ENCODE data around the gene SCG5. TPM values are rescaled to one million over a fixed set of nuclear protein-coding genes. Genes with fewer than 3 reads are reported as not detected.
"Not testable (repeated sequence)": the region's sequence is repeated elsewhere in the genome, so short reads cannot be mapped to it uniquely, and the experiment has no call there.

SCG5 gene, protein sequence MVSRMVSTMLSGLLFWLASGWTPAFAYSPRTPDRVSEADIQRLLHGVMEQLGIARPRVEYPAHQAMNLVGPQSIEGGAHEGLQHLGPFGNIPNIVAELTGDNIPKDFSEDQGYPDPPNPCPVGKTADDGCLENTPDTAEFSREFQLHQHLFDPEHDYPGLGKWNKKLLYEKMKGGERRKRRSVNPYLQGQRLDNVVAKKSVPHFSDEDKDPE
- under 1 TPM; 0.57 to 0.94 TPM for total RNA-seq

DNA sequence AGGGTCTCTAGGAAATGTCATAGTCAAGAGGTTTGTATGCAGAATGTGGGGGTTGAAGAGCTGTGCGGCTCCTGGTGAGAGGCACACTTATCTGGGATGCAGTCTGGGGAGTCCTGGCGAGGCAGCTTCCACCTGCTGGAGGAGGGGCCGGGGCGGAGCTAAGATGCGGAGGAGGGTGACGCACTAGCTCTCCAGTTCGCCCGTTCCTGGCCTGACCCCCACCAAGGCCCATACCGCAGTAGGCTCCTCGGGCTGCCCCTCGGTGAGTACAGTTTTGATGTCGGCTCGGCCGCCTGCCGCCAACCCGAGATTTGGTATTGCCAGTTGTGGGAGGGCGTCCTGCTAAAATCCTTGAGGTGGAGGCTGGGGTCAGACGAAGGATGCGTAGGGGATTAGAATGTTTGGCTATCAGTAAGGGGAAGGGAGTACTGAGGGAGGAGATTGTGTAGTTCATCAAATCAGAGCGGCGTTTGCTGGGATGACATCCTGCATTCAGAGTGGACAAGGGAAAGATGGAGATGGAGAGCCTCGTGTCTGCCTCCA lies at the start of gene SCG5:
Gene SCG5, plus strand, starts transcription at position 194 of the 543 bp plus-strand sequence. CDS start 1,883 bp downstream, outside the sequence.
- no peak within 1 kb of the TSS for H3K27ac Mint-ChIP-seq
- H3K36me3 Mint-ChIP-seq (ENCODE audit: low read depth): peaks cover 21% of the 10 kb centered on the region
- peaks cover 3% of the 10 kb centered on the region for H3K27me3 Mint-ChIP-seq (ENCODE audit: low read depth)
- no peaks in the 10 kb centered on the region for H3K4me1 Mint-ChIP-seq (ENCODE audit: low read depth)
- H3K9me3 Mint-ChIP-seq: no peaks in the 10 kb centered on the region
- intact Hi-C loops (cut with micrococcal nuclease): no loop called here
- CTCF ChIA-PET: interaction anchor here (1.3 kb wide), 1 partner anchor 20 kb away, joined by 3 read pairs; no protein-coding TSS in a partner anchor
- DNase-seq: peak; percentile 6
- H3K4me3 Mint-ChIP-seq: no peak within 1 kb of the TSS

DNA sequence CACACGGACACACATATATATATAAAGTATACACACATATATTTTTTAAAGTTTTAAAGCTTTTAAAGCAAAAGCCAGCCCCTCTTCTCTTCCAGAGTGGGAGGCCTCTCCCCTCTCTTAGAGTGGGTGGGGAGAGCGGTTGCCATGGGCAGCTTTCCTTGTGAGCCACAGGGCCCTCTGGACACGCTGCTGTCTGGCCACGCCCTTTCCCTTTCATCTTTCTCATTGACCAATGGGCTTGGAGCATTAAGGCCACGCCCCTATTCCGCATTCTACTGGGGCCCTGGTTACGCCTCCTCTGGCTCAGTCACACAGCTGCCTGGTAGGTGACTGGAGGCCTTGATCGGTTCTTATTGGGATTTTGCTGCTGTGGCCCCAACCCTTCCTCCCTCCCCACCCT lies 48.4 kb upstream of the SCG5 start, which contains the start of gene GOLGA8N:
Gene GOLGA8N, plus strand, starts transcription at position 306 of the 400 bp plus-strand sequence.
- not testable (repeated sequence) for H3K4me3 Mint-ChIP-seq

DNA sequence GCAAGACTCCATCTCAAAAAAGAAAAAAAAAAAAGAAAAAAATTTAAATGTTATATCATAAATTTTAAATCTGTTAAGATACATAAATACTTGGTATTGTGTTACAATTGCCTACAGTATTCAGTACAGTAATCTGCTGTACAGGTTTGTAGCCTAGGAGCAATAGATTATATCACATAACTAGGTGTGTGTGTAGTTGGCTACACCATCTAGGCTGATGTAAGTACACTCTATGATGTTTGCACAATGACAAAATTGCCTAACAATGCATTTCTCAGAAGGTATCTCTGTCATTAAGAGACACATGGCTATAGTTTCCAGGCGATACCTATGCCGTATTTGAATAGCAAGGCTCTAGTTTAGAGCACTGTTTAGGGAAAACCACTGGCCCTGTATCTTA lies 32.0 kb upstream of the SCG5 start:
- H3K9me3 Mint-ChIP-seq; intact Hi-C loops (cut with micrococcal nuclease); H3K27me3 Mint-ChIP-seq (ENCODE audit: low read depth); H3K4me1 Mint-ChIP-seq (ENCODE audit: low read depth); H3K27ac Mint-ChIP-seq; H3K36me3 Mint-ChIP-seq (ENCODE audit: low read depth); H3K4me3 Mint-ChIP-seq; DNase-seq; CTCF ChIA-PET: not testable (repeated sequence)

More for the DNA sequence above, 48.4 kb upstream of the SCG5 start, which contains the start of gene GOLGA8N:
- H3K27ac Mint-ChIP-seq; CTCF ChIA-PET; DNase-seq; H3K36me3 Mint-ChIP-seq (ENCODE audit: low read depth); H3K27me3 Mint-ChIP-seq (ENCODE audit: low read depth); intact Hi-C loops (cut with micrococcal nuclease); H3K9me3 Mint-ChIP-seq; H3K4me1 Mint-ChIP-seq (ENCODE audit: low read depth): not testable (repeated sequence)

DNA sequence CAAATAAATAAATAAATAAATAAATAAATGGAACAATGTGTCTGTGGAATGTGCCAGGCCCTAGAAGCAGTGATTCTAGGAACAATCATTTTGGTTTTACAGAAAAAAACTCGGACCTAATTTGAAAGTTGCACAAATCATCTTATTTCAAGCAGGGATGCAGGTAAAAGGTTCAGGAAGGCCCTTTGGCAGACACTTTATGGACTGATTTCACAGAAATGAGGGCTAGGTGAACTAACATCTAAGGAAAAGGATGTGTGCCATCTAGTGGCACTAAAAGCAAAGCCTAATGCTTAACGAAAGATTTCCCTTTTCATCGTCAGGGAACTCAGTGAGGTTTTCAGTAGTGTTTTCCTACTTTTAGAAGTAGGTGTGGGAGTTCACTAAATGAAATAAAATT lies 30.8 kb upstream of the SCG5 start:
- DNase-seq: peak; percentile 10

DNA sequence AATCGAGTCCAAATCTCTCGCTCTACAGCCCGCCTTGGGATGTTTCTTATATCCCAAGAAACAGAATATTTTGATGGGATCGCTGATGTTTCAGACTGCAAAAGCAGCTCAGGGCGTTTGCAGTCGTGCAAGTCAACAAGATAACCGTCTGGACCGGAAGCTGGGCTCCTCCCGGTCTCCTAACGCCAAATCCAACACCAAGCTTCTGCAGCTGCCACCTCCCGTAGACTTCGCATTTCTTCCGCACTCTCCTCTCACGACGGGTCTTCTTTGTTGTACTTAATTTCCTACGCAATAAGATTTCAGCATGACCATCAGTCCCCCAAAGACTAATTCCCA lies 26.8 kb upstream of the SCG5 start:
- Mint-ChIP-seq H3K36me3 (ENCODE audit: low read depth) (peaks cover 19% of the 10 kb centered on the region), H3K27ac (peak overlapping the region; percentile 98), H3K4me1 (ENCODE audit: low read depth) (peaks cover 12% of the 10 kb centered on the region), H3K4me3 (peak overlapping the region; percentile 99)
- H3K27me3 Mint-ChIP-seq (ENCODE audit: low read depth); CTCF ChIA-PET; H3K9me3 Mint-ChIP-seq; DNase-seq: not testable (repeated sequence)
- intact Hi-C loops (cut with micrococcal nuclease): loop anchor here (10.0 kb wide), 1 partner anchor 1490 kb away; the partner anchor contains the start of genes EMC7 and PGBD4

More for the DNA sequence above, 30.8 kb upstream of the SCG5 start:
- H3K9me3 Mint-ChIP-seq; H3K27me3 Mint-ChIP-seq (ENCODE audit: low read depth); H3K27ac Mint-ChIP-seq; H3K4me3 Mint-ChIP-seq; H3K4me1 Mint-ChIP-seq (ENCODE audit: low read depth); H3K36me3 Mint-ChIP-seq (ENCODE audit: low read depth); CTCF ChIA-PET: not testable (repeated sequence)
- intact Hi-C loops (cut with micrococcal nuclease): loop anchor here (10.0 kb wide), 1 partner anchor 1494 kb away; the partner anchor contains the start of genes EMC7 and PGBD4

DNA sequence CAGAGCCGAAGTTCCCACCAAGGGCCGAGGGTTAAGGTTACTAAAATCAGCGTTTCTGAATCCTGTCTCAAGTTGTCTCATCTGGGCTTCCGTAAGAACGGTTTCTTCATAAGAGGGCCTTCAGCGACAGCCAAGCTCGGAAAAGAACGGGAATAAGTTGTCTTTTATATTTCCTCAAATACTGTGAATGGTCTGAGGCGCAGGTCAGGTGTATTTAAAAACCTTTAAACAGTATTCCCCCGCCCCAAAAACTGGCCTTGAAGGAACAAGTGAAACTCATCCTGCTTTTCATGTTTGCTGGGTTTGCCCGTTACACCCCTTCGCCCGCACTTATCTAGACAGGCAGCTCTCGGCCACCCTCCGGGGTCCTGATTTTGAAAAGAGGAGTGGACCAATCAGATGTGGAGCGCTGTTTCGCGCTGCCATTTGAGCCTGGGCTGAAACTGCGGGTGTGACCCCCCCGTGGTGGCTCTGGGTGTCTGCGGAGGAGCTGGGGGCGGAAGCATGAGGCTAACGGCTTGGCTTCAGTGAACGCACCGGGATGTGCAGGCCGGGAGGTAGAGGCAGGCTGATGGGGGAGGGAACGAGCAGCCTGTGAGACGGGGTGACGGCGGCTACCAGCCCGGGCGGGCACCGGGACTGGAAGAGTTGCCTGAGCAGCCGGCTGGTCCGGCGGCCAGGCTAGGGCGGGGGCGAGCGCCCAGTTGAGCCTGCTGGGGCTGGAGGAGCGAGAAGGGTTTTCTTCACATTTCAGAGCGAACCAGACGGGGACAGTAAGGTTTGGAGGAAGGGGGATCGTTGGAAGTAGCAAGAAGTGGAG lies 26.2 kb upstream of the SCG5 start, which contains the start of gene ARHGAP11A:
Gene ARHGAP11A, plus strand, starts transcription at position 454 of the 820 bp plus-strand sequence. CDS start 708 bp downstream, outside the sequence.
- Mint-ChIP-seq H3K36me3 (ENCODE audit: low read depth) (peaks cover 20% of the 10 kb centered on the region), H3K27ac (peak within 1 kb of the TSS; percentile 98), H3K4me1 (ENCODE audit: low read depth) (peaks cover 12% of the 10 kb centered on the region), H3K4me3 (peak within 1 kb of the TSS; percentile 99)
- CTCF ChIA-PET; H3K9me3 Mint-ChIP-seq; H3K27me3 Mint-ChIP-seq (ENCODE audit: low read depth): not testable (repeated sequence)
- DNase-seq: peak; percentile 94
- intact Hi-C loops (cut with micrococcal nuclease): loop anchor here (10.0 kb wide), 1 partner anchor 1490 kb away; the partner anchor contains the start of genes EMC7 and PGBD4

DNA sequence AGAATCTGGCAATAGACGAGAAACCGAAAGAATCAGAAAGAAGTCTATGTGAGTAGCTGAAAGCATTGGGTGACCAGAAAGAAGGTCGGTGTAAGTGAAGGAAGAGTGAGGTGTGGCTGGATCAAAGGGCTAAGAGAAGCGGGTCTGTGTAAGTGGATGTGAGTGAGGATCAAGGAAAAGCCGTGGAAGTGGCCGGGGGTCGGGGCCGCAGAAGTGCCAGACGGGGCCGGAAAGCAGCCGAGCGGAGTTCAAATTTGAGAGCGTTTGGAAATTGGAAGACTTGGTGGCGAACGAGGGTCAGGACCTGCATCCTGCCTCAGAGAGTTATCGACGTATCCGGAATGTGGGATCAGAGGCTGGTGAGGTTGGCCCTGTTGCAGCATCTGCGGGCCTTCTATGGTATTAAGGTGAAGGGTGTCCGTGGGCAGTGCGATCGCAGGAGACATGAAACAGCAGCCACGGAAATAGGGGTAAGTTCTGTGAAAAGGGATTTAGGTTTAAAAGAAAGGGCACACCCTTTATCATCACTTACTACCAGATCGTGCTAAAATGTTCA lies 25.6 kb upstream of the SCG5 start:
- CTCF ChIA-PET; H3K9me3 Mint-ChIP-seq; H3K27me3 Mint-ChIP-seq (ENCODE audit: low read depth): not testable (repeated sequence)
- peaks cover 12% of the 10 kb centered on the region for H3K4me1 Mint-ChIP-seq (ENCODE audit: low read depth)
- peaks cover 20% of the 10 kb centered on the region for H3K36me3 Mint-ChIP-seq (ENCODE audit: low read depth)
- peak overlapping the region; percentile 99 for H3K4me3 Mint-ChIP-seq
- H3K27ac Mint-ChIP-seq: peak overlapping the region; percentile 98
- intact Hi-C loops (cut with micrococcal nuclease): loop anchor here (10.0 kb wide), 1 partner anchor 1489 kb away; the partner anchor contains the start of genes EMC7 and PGBD4
- DNase-seq: peak; percentile 24

DNA sequence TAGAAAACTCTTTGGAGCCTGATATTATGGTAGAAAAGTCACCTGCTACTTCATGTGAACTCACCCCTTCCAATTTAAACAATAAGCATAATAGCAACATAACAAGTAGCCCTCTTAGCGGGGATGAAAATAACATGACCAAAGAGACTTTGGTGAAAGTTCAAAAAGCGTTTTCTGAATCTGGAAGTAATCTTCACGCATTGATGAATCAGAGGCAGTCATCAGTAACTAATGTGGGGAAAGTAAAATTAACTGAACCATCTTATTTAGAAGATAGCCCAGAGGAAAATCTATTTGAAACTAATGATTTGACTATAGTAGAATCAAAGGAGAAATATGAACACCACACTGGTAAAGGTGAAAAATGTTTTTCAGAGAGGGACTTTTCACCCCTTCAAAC lies 5.1 kb upstream of the SCG5 start:
- H3K36me3 Mint-ChIP-seq (ENCODE audit: low read depth): peaks cover 50% of the 10 kb centered on the region
- no peak for DNase-seq
- no peak overlapping the region for H3K27ac Mint-ChIP-seq

DNA sequence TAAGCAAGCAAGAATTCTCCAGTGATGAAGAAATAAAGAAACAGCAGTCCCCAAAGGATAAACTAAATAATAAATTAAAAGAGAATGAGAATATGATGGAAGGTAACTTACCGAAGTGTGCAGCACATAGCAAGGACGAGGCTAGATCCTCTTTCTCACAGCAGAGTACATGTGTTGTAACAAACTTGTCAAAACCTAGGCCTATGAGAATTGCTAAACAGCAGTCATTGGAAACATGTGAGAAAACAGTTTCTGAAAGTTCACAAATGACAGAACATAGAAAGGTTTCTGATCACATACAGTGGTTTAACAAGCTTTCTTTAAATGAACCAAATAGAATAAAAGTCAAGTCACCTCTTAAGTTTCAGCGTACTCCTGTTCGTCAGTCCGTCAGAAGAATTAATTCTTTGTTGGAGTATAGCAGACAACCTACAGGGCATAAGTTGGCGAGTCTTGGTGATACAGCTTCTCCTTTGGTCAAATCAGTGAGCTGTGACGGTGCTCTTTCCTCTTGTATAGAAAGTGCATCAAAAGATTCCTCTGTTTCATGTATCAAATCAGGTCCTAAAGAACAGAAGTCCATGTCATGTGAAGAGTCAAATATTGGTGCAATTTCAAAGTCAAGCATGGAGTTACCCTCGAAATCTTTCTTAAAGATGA lies 4.5 kb upstream of the SCG5 start:
- intact Hi-C loops (cut with micrococcal nuclease): no loop called here

More for the DNA sequence above, 5.1 kb upstream of the SCG5 start:
- Mint-ChIP-seq H3K9me3 (no peaks in the 10 kb centered on the region), H3K27me3 (ENCODE audit: low read depth) (peaks cover 3% of the 10 kb centered on the region), H3K4me3 (no peak overlapping the region), H3K4me1 (ENCODE audit: low read depth) (no peaks in the 10 kb centered on the region)
- intact Hi-C loops (cut with micrococcal nuclease): no loop called here
- CTCF ChIA-PET: interaction anchor here (0.6 kb wide), 1 partner anchor 14 kb away, joined by 3 read pairs; no protein-coding TSS in a partner anchor

DNA sequence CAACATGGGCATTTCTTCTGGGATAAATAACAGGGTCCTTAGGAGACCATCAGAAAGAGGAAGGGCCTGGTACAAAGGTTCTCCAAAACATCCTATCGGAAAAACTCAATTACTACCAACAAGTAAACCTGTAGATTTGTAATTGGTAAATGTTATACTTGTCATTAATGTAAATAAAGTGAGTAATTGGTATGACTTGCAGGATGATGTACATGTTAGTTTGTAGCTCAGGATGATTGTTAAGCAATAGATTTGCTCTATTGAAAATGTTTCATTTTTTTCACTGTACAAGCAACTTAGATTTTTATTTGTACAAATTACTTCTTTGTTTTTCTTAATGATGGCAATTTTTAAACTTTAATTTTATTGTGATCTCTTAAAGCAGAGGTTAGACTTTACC lies 3.8 kb upstream of the SCG5 start:
- CTCF ChIA-PET: no interaction called here
- intact Hi-C loops (cut with micrococcal nuclease): no loop called here
- no peaks in the 10 kb centered on the region for H3K9me3 Mint-ChIP-seq
- no peak for DNase-seq
- peaks cover 3% of the 10 kb centered on the region for H3K27me3 Mint-ChIP-seq (ENCODE audit: low read depth)
- H3K27ac Mint-ChIP-seq: no peak overlapping the region
- H3K4me1 Mint-ChIP-seq (ENCODE audit: low read depth): no peaks in the 10 kb centered on the region
- H3K36me3 Mint-ChIP-seq (ENCODE audit: low read depth): peaks cover 46% of the 10 kb centered on the region
- no peak overlapping the region for H3K4me3 Mint-ChIP-seq

More for the DNA sequence above, 4.5 kb upstream of the SCG5 start:
- Mint-ChIP-seq H3K27ac (no peak overlapping the region), H3K36me3 (ENCODE audit: low read depth) (peaks cover 46% of the 10 kb centered on the region), H3K27me3 (ENCODE audit: low read depth) (peaks cover 3% of the 10 kb centered on the region), H3K4me1 (ENCODE audit: low read depth) (no peaks in the 10 kb centered on the region), H3K9me3 (no peaks in the 10 kb centered on the region), H3K4me3 (no peak overlapping the region)
- CTCF ChIA-PET: interaction anchor here (0.6 kb wide), 1 partner anchor 13 kb away, joined by 3 read pairs; no protein-coding TSS in a partner anchor
- DNase-seq: no peak

DNA sequence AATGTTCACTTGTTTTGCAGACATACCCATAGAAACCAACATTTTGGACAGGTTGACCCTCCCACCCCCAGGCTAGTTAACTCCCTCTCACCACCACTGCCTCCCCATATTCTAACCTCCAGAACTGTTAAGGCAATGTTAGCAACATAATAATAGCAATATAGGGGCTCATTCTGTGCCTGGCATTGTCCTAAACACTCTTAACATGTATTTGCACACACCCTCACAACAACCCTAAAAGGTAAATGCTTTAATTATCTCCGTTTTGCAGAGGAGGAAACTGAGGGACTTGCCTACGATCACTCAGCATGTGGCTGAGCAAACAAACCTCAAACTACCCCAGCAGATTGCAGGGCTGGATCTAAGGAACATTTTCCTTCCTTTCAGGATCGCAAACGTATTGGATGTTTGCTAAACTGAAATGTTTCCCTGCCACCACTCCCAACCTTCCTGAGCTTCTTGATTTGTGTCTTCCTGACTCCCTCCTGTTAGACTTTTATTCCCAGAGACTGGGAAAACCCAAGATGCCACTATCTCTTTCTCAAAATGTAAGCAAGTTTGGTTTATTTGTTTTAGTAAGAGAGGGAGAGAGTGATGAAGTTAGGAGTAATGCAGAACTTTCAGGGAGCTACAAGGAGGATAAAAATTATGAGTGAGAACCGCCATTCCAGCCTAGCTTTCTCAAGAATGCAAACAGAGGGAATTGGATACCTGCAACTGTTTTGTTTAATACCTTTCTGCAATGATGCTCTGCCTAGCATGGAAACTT lies 1.3 kb downstream of the SCG5 start:
- Mint-ChIP-seq H3K4me1 (ENCODE audit: low read depth) (no peaks in the 10 kb centered on the region), H3K4me3 (no peak overlapping the region), H3K27ac (no peak overlapping the region), H3K36me3 (ENCODE audit: low read depth) (peaks cover 9% of the 10 kb centered on the region), H3K9me3 (no peaks in the 10 kb centered on the region), H3K27me3 (ENCODE audit: low read depth) (peaks cover 3% of the 10 kb centered on the region)
- intact Hi-C loops (cut with micrococcal nuclease): no loop called here
- DNase-seq: no peak
- CTCF ChIA-PET: interaction anchor here (1.6 kb wide), 1 partner anchor 19 kb away, joined by 6 read pairs; no protein-coding TSS in a partner anchor

Measured in activated naive CD4-positive, alpha-beta T cell treated with anti-CD3 and anti-CD28 coated beads for 36 hours (primary cell).